ENCODE results near the gene INSIG1.

- TF ChIP-seq POLR2A (IDR thresholded peaks at IDR 0.05): no peak
- TF ChIP-seq CTCF (IDR thresholded peaks at IDR 0.05): no peak
Measured at GRCh38 chr7:155252444-155252887, 45.2 kb upstream of the INSIG1 start.

Measured in esophagus squamous epithelium (tissue), 4 donors.